ENCODE data around the gene IER5L.

IER5L gene

GRCh38 chr9:129178568-129179382, 714 bp upstream of the IER5L start:
- H3K36me3 ChIP-seq (ENCODE audit: control insufficient read depth in 1 of 2, insufficient read depth in 2 of 2, low read length in 2 of 2): no peaks in the 10 kb centered on the region
- H3K4me3 ChIP-seq (ENCODE audit: low read depth in 1 of 2, low read length in 2 of 2): peak overlapping the region in 1 of 2 donors; percentile 84
- peaks cover 0 to 10% of the 10 kb centered on the region in 2 donors for H3K4me1 ChIP-seq (ENCODE audit: control insufficient read depth in 1 of 2, insufficient read depth in 2 of 2, low read length in 2 of 2)
- H3K27ac ChIP-seq (ENCODE audit: low read length): no peak overlapping the region
- H3K9me3 ChIP-seq (ENCODE audit: control insufficient read depth in 1 of 2, low read length in 2 of 2): no peaks in the 10 kb centered on the region
- H3K27me3 ChIP-seq (ENCODE audit: low read depth, low read length): no peaks in the 10 kb centered on the region

GRCh38 chr9:129177443-129177790, 644 bp downstream of the IER5L start:
- H3K27ac ChIP-seq (ENCODE audit: low read length): peak overlapping the region; percentile 56
- peaks cover 0 to 23% of the 10 kb centered on the region in 2 donors for H3K4me1 ChIP-seq (ENCODE audit: control insufficient read depth in 1 of 2, insufficient read depth in 2 of 2, low read length in 2 of 2)
- no peaks in the 10 kb centered on the region for H3K36me3 ChIP-seq (ENCODE audit: control insufficient read depth in 1 of 2, insufficient read depth in 2 of 2, low read length in 2 of 2)
- peak overlapping the region; percentile 61 to 84 for H3K4me3 ChIP-seq (ENCODE audit: low read depth in 1 of 2, low read length in 2 of 2)
- no peaks in the 10 kb centered on the region for H3K9me3 ChIP-seq (ENCODE audit: control insufficient read depth in 1 of 2, low read length in 2 of 2)
- H3K27me3 ChIP-seq (ENCODE audit: low read depth, low read length): no peaks in the 10 kb centered on the region

- Histone ChIP-seq H3K27ac (ENCODE audit: low read length) (peak overlapping the region; percentile 93), H3K27me3 (ENCODE audit: low read depth, low read length) (no peaks in the 10 kb centered on the region), H3K36me3 (ENCODE audit: control insufficient read depth in 1 of 2, insufficient read depth in 2 of 2, low read length in 2 of 2) (no peaks in the 10 kb centered on the region), H3K4me3 (ENCODE audit: low read depth in 1 of 2, low read length in 2 of 2) (peak overlapping the region; percentile 80 to 96), H3K9me3 (ENCODE audit: control insufficient read depth in 1 of 2, low read length in 2 of 2) (no peaks in the 10 kb centered on the region), H3K4me1 (ENCODE audit: control insufficient read depth in 1 of 2, insufficient read depth in 2 of 2, low read length in 2 of 2) (peaks cover 0 to 23% of the 10 kb centered on the region in 2 donors)
Measured at GRCh38 chr9:129176701-129177442, 1.2 kb downstream of the IER5L start.

- Histone ChIP-seq H3K27ac (ENCODE audit: low read length) (peak overlapping the region; percentile 93), H3K36me3 (ENCODE audit: control insufficient read depth in 1 of 2, insufficient read depth in 2 of 2, low read length in 2 of 2) (no peaks in the 10 kb centered on the region), H3K9me3 (ENCODE audit: control insufficient read depth in 1 of 2, low read length in 2 of 2) (no peaks in the 10 kb centered on the region), H3K4me1 (ENCODE audit: control insufficient read depth in 1 of 2, insufficient read depth in 2 of 2, low read length in 2 of 2) (peaks cover 0 to 23% of the 10 kb centered on the region in 2 donors), H3K4me3 (ENCODE audit: low read depth in 1 of 2, low read length in 2 of 2) (peak overlapping the region; percentile 80 to 96), H3K27me3 (ENCODE audit: low read depth, low read length) (no peaks in the 10 kb centered on the region)
Measured at GRCh38 chr9:129175825-129176633, 2.0 kb downstream of the IER5L start.

- H3K27me3 ChIP-seq (ENCODE audit: low read depth, low read length): no peaks in the 10 kb centered on the region
- peak overlapping the region; percentile 93 for H3K27ac ChIP-seq (ENCODE audit: low read length)
- no peaks in the 10 kb centered on the region for H3K36me3 ChIP-seq (ENCODE audit: control insufficient read depth in 1 of 2, insufficient read depth in 2 of 2, low read length in 2 of 2)
- peaks cover 0 to 23% of the 10 kb centered on the region in 2 donors for H3K4me1 ChIP-seq (ENCODE audit: control insufficient read depth in 1 of 2, insufficient read depth in 2 of 2, low read length in 2 of 2)
- no peaks in the 10 kb centered on the region for H3K9me3 ChIP-seq (ENCODE audit: control insufficient read depth in 1 of 2, low read length in 2 of 2)
- peak overlapping the region; percentile 80 to 96 for H3K4me3 ChIP-seq (ENCODE audit: low read depth in 1 of 2, low read length in 2 of 2)
Measured at GRCh38 chr9:129175515-129175824, 2.6 kb downstream of the IER5L start.

- H3K4me3 ChIP-seq (ENCODE audit: low read depth in 1 of 2, low read length in 2 of 2): peak overlapping the region; percentile 80 to 96
- H3K4me1 ChIP-seq (ENCODE audit: control insufficient read depth in 1 of 2, insufficient read depth in 2 of 2, low read length in 2 of 2): peaks cover 0 to 23% of the 10 kb centered on the region in 2 donors
- peak overlapping the region; percentile 93 for H3K27ac ChIP-seq (ENCODE audit: low read length)
- no peaks in the 10 kb centered on the region for H3K27me3 ChIP-seq (ENCODE audit: low read depth, low read length)
- no peaks in the 10 kb centered on the region for H3K9me3 ChIP-seq (ENCODE audit: control insufficient read depth in 1 of 2, low read length in 2 of 2)
- no peaks in the 10 kb centered on the region for H3K36me3 ChIP-seq (ENCODE audit: control insufficient read depth in 1 of 2, insufficient read depth in 2 of 2, low read length in 2 of 2)
Measured at GRCh38 chr9:129174724-129175514, 3.1 kb downstream of the IER5L start.

- peaks cover 0 to 23% of the 10 kb centered on the region in 2 donors for H3K4me1 ChIP-seq (ENCODE audit: control insufficient read depth in 1 of 2, insufficient read depth in 2 of 2, low read length in 2 of 2)
- no peaks in the 10 kb centered on the region for H3K36me3 ChIP-seq (ENCODE audit: control insufficient read depth in 1 of 2, insufficient read depth in 2 of 2, low read length in 2 of 2)
- peak overlapping the region; percentile 80 to 96 for H3K4me3 ChIP-seq (ENCODE audit: low read depth in 1 of 2, low read length in 2 of 2)
- no peaks in the 10 kb centered on the region for H3K9me3 ChIP-seq (ENCODE audit: control insufficient read depth in 1 of 2, low read length in 2 of 2)
- H3K27me3 ChIP-seq (ENCODE audit: low read depth, low read length): no peaks in the 10 kb centered on the region
- H3K27ac ChIP-seq (ENCODE audit: low read length): peak overlapping the region; percentile 93
Measured at GRCh38 chr9:129174102-129174723, 3.8 kb downstream of the IER5L start.

- Histone ChIP-seq H3K36me3 (ENCODE audit: control insufficient read depth in 1 of 2, insufficient read depth in 2 of 2, low read length in 2 of 2) (no peaks in the 10 kb centered on the region), H3K27ac (ENCODE audit: low read length) (peak overlapping the region; percentile 93), H3K4me1 (ENCODE audit: control insufficient read depth in 1 of 2, insufficient read depth in 2 of 2, low read length in 2 of 2) (peaks cover 0 to 20% of the 10 kb centered on the region in 2 donors), H3K9me3 (ENCODE audit: control insufficient read depth in 1 of 2, low read length in 2 of 2) (no peaks in the 10 kb centered on the region), H3K27me3 (ENCODE audit: low read depth, low read length) (no peaks in the 10 kb centered on the region), H3K4me3 (ENCODE audit: low read depth in 1 of 2, low read length in 2 of 2) (peak overlapping the region; percentile 80 to 96)
Measured at GRCh38 chr9:129173296-129174101, 4.6 kb downstream of the IER5L start.

GRCh38 chr9:129172816-129173215, 5.2 kb downstream of the IER5L start:
- Histone ChIP-seq H3K4me1 (ENCODE audit: control insufficient read depth in 1 of 2, insufficient read depth in 2 of 2, low read length in 2 of 2) (peaks cover 0 to 24% of the 10 kb centered on the region in 2 donors), H3K27ac (ENCODE audit: low read length) (no peak overlapping the region), H3K27me3 (ENCODE audit: low read depth, low read length) (no peaks in the 10 kb centered on the region)

More at GRCh38 chr9:129172816-129173215, 5.2 kb downstream of the IER5L start:
- no peaks in the 10 kb centered on the region for H3K36me3 ChIP-seq (ENCODE audit: control insufficient read depth in 1 of 2, insufficient read depth in 2 of 2, low read length in 2 of 2)
- no peaks in the 10 kb centered on the region for H3K9me3 ChIP-seq (ENCODE audit: control insufficient read depth in 1 of 2, low read length in 2 of 2)
- H3K4me3 ChIP-seq (ENCODE audit: low read depth in 1 of 2, low read length in 2 of 2): no peak overlapping the region

All from muscle layer of duodenum (tissue), 2 donors.